ENCODE results near the gene RBSN. TPM values are rescaled to one million over a fixed set of nuclear protein-coding genes. Genes with fewer than 3 reads are reported as not detected.

Gene RBSN
- polyA plus RNA-seq, 12 donors, result 21.0 to 31.5 (median 23.2) TPM; not detected in 1

GRCh38 chr3:15063656-15064286 is 35.2 kb downstream of the RBSN start:
- no peak for DNase-seq

GRCh38 chr3:15063238-15063637 is 35.7 kb downstream of the RBSN start:
- DNase-seq, result no peak

- DNase-seq, result no peak
These were observed 38.9 kb downstream of the RBSN start for GRCh38 chr3:15060029-15060428.

GRCh38 chr3:15056676-15057404 is 42.1 kb downstream of the RBSN start:
- no peak for DNase-seq

- no peak for DNase-seq
These were observed 43.9 kb downstream of the RBSN start for GRCh38 chr3:15055019-15055557.

GRCh38 chr3:15053541-15053940 is 45.4 kb downstream of the RBSN start:
- DNase-seq, result no peak

- DNase-seq, result no peak
These were observed 46.4 kb downstream of the RBSN start for GRCh38 chr3:15052335-15053242.

- no peak for DNase-seq
These were observed 47.4 kb downstream of the RBSN start for GRCh38 chr3:15051531-15051930.

- no peak for DNase-seq
These were observed 48.4 kb downstream of the RBSN start for GRCh38 chr3:15050405-15051092.

GRCh38 chr3:15049584-15049983 is 49.4 kb downstream of the RBSN start:
- DNase-seq, result no peak

GRCh38 chr3:15045667-15046066 is 53.3 kb downstream of the RBSN start:
- no peak for DNase-seq

- no peak for DNase-seq
These were observed 54.6 kb downstream of the RBSN start for GRCh38 chr3:15044326-15044725.

GRCh38 chr3:15043408-15044171 is 55.4 kb downstream of the RBSN start:
- no peak for DNase-seq

- DNase-seq, result no peak
These were observed 56.0 kb downstream of the RBSN start for GRCh38 chr3:15042936-15043335.

- no peak for DNase-seq
These were observed 57.0 kb downstream of the RBSN start for GRCh38 chr3:15041950-15042349.

- no peak for DNase-seq
These were observed 58.1 kb downstream of the RBSN start for GRCh38 chr3:15040844-15041243.

GRCh38 chr3:15038306-15038705 is 60.6 kb downstream of the RBSN start:
- DNase-seq, result no peak

- DNase-seq, result no peak
These were observed 65.8 kb downstream of the RBSN start for GRCh38 chr3:15033103-15033502.

GRCh38 chr3:15032650-15033049 is 66.3 kb downstream of the RBSN start:
- no peak for DNase-seq

GRCh38 chr3:15029625-15030024 is 69.3 kb downstream of the RBSN start:
- DNase-seq, result no peak

GRCh38 chr3:15023719-15024118 is 75.2 kb downstream of the RBSN start:
- no peak for DNase-seq

Measured in muscle of arm (tissue), 12 donors.